Sigmoid colon (tissue), 7 donors: ENCODE measurements around the gene RSAD2. TPM values are rescaled to one million over a fixed set of nuclear protein-coding genes. Genes with fewer than 3 reads are reported as not detected.

Source experiments
- DNase-seq: peaks from one replicate; pipeline ENCODE4 v3.0.0-alpha.2; 2019
- H3K27ac ChIP-seq, 4 donors: fragments of 200-600 bp; sonication (generic); one replicate each; pipeline ENCODE4 v1.5.1; 2016 to 2019; ENCODE audit warnings: mild to moderate bottlenecking in 1 of 4
- H3K27me3 ChIP-seq, 3 donors: fragments of 200-600 bp; sonication (generic); one replicate each; pipeline ENCODE4 v1.5.1; 2019; ENCODE audit warnings: mild to moderate bottlenecking in 1 of 3
- H3K36me3 ChIP-seq, 4 donors: fragments of 200-600 bp; sonication (generic); one replicate each; pipeline ENCODE4 v1.5.1; 2016 to 2019
- H3K4me1 ChIP-seq, 4 donors: fragments of 200-600 bp; sonication (generic); one replicate each; pipeline ENCODE4 v1.5.1; 2017 to 2019
- H3K4me3 ChIP-seq, 4 donors: fragments of 200-600 bp; sonication (generic); one replicate each; pipeline ENCODE4 v1.5.1; 2017 to 2019; ENCODE audit warnings: mild to moderate bottlenecking in 2 of 4, moderate library complexity in 1 of 4
- H3K9me3 ChIP-seq, 4 donors: fragments of 200-600 bp in 3 of 4; sonication (generic) in 3 of 4; one replicate each; pipeline versions ENCODE4 v1.5.1 to v1.6.1; 2013 to 2019
- EP300 ChIP-seq, 4 donors: sonication (generic); formaldehyde crosslinking; IDR thresholded peaks; one replicate each; pipeline ENCODE4 v1.6.1; 2017; ENCODE audit warnings: antibody characterized with exemption in 4 of 4
- POLR2A ChIP-seq, 2 donors: fragments of 450-650 bp; IDR thresholded peaks; one replicate each; pipeline ENCODE4 v1.6.1; 2016; ENCODE audit warnings: antibody characterized with exemption in 2 of 2, mild to moderate bottlenecking in 2 of 2, moderate library complexity in 2 of 2
- POLR2AphosphoS5 ChIP-seq, 4 donors: sonication (generic); formaldehyde crosslinking; IDR thresholded peaks; one replicate each; pipeline ENCODE4 v1.6.1; 2017; ENCODE audit warnings: antibody characterized with exemption in 4 of 4
- WGBS, 2 donors: extraction: QIAGEN DNeasy Blood & Tissue Kit; methylation state at CpG; one replicate each; pipeline ENCODE4 v1.1.7; 2013; 5-methylcytosine and 5-hydroxymethylcytosine counted together
- intact Hi-C: fragments of 100-400 bp; cut with DNase I; formaldehyde crosslinking; loops from one replicate; pipeline ENCODE4 v1.15.1; 2023
- polyA plus RNA-seq, 3 donors: library from polyadenylated mRNA; stranded (reverse); fragments of 200-250 nt; gene quantifications; one replicate each; pipeline ENCODE4 v1.2.3, GENCODE V29; 2013
- total RNA-seq, 4 donors: library from RNA; depleted of rRNA; stranded (reverse); fragments of >200 nt; gene quantifications; one replicate each; pipeline ENCODE4 v1.1.0, GENCODE V29; 2016
- TF ChIP-seq, protein P1 (sequence below), 4 experiments: fragments of 450-650 bp in 3 of 4; fragments of 200-600 bp in 1 of 4; IDR thresholded peaks; one replicate each; pipeline ENCODE4 v1.5.1; 2016 to 2019; ENCODE audit warnings: antibody characterized with exemption in 4 of 4, mild to moderate bottlenecking in 3 of 4, moderate library complexity in 2 of 4
- donor health status: healthy with polysubstance abuse.
- donor health status: Bipolar disorder and iron deficiency.
- donor health status: healthy.

Gene RSAD2
- total and polyA plus RNA-seq, 7 donors = 1.2 to 22.3 (median 12.5) TPM

DNA sequence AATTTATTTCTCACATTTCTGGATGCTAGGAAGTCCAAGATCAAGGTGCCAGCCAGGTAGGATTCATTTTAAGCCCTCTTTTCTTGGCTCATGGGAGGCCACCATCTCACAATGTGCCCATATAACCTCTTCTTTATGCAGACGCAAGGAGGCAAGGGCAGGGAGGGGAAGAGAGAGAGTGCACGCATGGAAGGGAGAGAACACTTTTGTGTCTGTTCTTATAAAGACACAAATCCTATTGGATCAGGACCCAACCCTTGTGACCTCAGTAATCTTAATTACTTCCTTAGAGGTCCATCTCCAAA is 44.3 kb upstream of the RSAD2 start:
- Histone ChIP-seq H3K27ac (no peak overlapping the region), H3K9me3 (peaks cover 0 to 5% (median 2%) of the 10 kb centered on the region in 4 donors), H3K4me1 (peaks cover 0 to under 1% (median 0%) of the 10 kb centered on the region in 4 donors), H3K36me3 (no peaks in the 10 kb centered on the region), H3K27me3 (no peaks in the 10 kb centered on the region), H3K4me3 (no peak overlapping the region)
- TF ChIP-seq POLR2AphosphoS5 (IDR thresholded peaks at IDR 0.05) (no peak), POLR2A (IDR thresholded peaks at IDR 0.05) (no peak)
- intact Hi-C loops = no loop called here
- DNase-seq = no peak
- WGBS, 2 donors = 93 to 94% methylated on average over 2 of the region's 2 CpGs

DNA sequence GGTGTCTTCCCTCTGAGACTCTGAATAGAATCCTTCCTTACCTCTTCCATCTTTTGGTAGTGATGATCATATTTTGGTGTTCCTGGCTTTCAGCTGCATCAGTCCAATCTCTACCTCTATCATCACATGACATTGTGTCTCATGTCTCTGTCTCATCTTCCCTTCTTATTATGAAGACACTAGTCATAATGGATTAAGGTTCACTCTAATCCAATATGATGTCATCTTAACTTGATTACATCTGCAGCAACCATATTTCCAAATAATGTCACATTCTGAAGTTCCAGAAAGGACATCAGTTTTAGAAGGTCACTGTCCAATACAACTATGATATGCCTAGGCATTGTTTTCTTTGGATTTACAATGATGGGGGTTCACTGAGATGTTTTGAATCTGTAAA is 43.4 kb upstream of the RSAD2 start:
- no peaks in the 10 kb centered on the region for H3K36me3 ChIP-seq
- intact Hi-C loops = no loop called here
- no peaks in the 10 kb centered on the region for H3K4me1 ChIP-seq
- H3K27me3 ChIP-seq = no peaks in the 10 kb centered on the region
- H3K4me3 ChIP-seq = no peak overlapping the region
- H3K9me3 ChIP-seq = peaks cover 0 to 5% (median 2%) of the 10 kb centered on the region in 4 donors
- H3K27ac ChIP-seq = no peak overlapping the region
- TF ChIP-seq EP300 (IDR thresholded peaks at IDR 0.05) (no peak), POLR2A (IDR thresholded peaks at IDR 0.05) (no peak), POLR2AphosphoS5 (IDR thresholded peaks at IDR 0.05) (no peak)
- TF ChIP-seq, protein P1, sequence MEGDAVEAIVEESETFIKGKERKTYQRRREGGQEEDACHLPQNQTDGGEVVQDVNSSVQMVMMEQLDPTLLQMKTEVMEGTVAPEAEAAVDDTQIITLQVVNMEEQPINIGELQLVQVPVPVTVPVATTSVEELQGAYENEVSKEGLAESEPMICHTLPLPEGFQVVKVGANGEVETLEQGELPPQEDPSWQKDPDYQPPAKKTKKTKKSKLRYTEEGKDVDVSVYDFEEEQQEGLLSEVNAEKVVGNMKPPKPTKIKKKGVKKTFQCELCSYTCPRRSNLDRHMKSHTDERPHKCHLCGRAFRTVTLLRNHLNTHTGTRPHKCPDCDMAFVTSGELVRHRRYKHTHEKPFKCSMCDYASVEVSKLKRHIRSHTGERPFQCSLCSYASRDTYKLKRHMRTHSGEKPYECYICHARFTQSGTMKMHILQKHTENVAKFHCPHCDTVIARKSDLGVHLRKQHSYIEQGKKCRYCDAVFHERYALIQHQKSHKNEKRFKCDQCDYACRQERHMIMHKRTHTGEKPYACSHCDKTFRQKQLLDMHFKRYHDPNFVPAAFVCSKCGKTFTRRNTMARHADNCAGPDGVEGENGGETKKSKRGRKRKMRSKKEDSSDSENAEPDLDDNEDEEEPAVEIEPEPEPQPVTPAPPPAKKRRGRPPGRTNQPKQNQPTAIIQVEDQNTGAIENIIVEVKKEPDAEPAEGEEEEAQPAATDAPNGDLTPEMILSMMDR (IDR thresholded peaks at IDR 0.05) = no peak
- DNase-seq = no peak

DNA sequence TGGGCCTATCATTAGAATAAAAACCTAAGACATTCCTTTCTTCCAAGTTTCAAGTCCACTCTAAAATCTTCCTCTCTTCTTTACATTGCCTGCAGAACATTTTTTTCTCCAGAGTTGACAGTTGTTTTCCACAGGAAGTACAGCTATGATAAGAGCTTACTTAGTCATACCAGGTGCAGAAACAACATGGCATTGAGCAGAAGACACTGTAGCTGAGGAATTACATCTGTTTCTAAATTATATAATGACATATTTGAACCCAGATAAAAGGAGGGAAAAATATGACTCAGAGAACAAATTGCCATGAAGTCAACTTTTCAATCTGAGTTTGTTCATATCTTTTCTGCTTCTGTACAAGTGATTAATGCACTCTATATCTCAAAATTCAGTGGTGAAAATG is 42.1 kb upstream of the RSAD2 start:
- intact Hi-C loops = no loop called here
- TF ChIP-seq EP300 (IDR thresholded peaks at IDR 0.05) (no peak), POLR2A (IDR thresholded peaks at IDR 0.05) (no peak)

DNA sequence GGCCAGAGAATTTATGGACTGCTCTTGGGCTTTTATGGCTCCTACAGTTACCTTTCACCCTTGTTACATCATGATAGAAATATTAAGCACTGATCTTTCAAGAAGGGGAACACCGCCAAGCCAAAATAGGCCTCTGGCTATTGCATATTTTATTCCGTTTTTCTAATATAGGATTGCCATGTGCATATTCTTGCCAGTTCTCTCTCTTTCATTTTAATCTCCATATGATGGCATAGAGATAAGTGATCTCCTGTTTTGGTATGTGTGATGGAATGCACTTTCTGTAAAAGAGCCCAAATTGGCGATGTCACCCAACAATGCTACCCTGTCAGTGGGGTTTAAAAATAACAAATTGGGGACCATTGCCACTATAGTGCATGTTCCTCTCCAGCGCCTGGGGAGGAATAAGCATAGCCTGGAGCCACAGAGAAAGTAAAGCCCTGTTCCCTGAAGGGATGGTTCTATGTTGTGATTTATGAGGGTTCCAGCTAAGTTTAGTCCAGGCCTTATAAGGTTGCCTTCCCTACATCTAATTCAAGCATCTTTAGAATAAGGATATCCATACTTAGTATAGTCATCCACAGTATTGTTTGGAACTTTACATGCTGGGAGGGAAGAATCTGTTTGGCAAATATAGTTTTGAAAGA is 38.8 kb upstream of the RSAD2 start:
- no peak overlapping the region for H3K27ac ChIP-seq
- peaks cover 0 to 2% (median 0%) of the 10 kb centered on the region in 4 donors for H3K36me3 ChIP-seq
- 92 to 94% methylated on average over 4 of the region's 4 CpGs for WGBS, 2 donors
- intact Hi-C loops = no loop called here
- H3K9me3 ChIP-seq = peaks cover 5 to 28% (median 13%) of the 10 kb centered on the region in 4 donors
- TF ChIP-seq POLR2A (IDR thresholded peaks at IDR 0.05) = no peak
- TF ChIP-seq, protein P1 (IDR thresholded peaks at IDR 0.05) = no peak
- TF ChIP-seq EP300 (IDR thresholded peaks at IDR 0.05) = no peak
- no peak for TF ChIP-seq POLR2AphosphoS5 (IDR thresholded peaks at IDR 0.05)
- no peak overlapping the region for H3K4me3 ChIP-seq
- DNase-seq = no peak
- H3K27me3 ChIP-seq = no peaks in the 10 kb centered on the region
- H3K4me1 ChIP-seq = no peaks in the 10 kb centered on the region

More for the DNA sequence above, 42.1 kb upstream of the RSAD2 start:
- no peaks in the 10 kb centered on the region for H3K36me3 ChIP-seq
- H3K4me1 ChIP-seq = no peaks in the 10 kb centered on the region
- peaks cover 0 to 5% (median 3%) of the 10 kb centered on the region in 4 donors for H3K9me3 ChIP-seq
- DNase-seq = no peak
- H3K4me3 ChIP-seq = no peak overlapping the region
- H3K27ac ChIP-seq = no peak overlapping the region
- H3K27me3 ChIP-seq = no peaks in the 10 kb centered on the region

DNA sequence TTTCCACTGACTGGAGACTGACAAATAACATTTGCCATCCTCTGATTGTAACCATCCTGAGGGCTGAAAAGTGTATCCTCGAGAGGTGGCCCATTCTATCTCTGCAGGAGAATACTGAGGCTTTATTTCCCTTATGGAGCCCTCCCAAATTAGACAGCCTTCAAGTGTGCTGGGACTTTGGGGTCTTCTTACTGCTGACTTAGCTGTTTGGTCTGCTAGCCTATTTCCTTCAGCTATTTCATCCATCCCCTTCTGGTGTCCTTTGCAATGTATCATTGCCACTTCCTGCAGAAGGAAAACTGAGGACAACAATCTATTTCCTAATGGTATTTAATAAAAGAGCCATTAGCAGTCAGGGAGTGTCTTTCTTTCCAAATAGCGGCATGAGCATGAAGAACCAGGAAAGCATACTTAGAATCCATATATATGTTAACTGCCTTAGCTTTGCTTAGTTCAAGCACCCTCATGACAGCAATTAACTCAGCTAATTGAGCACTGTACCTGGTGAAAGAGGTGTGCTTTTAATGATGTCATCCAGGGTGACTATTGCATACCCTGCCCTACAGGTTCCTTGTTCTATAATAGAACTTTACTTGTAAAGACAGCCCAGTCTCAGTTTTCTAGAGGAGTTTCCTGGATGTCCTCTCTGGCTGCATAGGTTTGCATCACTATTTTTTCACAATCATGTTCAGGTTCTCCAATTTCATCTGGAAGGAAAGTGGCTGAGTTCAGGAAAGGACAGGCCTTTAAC is 35.9 kb upstream of the RSAD2 start:
- Histone ChIP-seq H3K27ac (no peak overlapping the region), H3K9me3 (peaks cover 27 to 54% (median 39%) of the 10 kb centered on the region in 4 donors), H3K4me1 (no peaks in the 10 kb centered on the region), H3K27me3 (no peaks in the 10 kb centered on the region), H3K36me3 (peaks cover 0 to 2% (median 0%) of the 10 kb centered on the region in 4 donors), H3K4me3 (no peak overlapping the region)
- 74 to 86% methylated on average over 2 of the region's 2 CpGs for WGBS, 2 donors
- no peak for DNase-seq
- intact Hi-C loops = no loop called here
- no peak for TF ChIP-seq POLR2A (IDR thresholded peaks at IDR 0.05)
- TF ChIP-seq EP300 (IDR thresholded peaks at IDR 0.05) = no peak
- TF ChIP-seq, protein P1 (IDR thresholded peaks at IDR 0.05) = no peak
- TF ChIP-seq POLR2AphosphoS5 (IDR thresholded peaks at IDR 0.05) = no peak
